NCI-H2196 (cell line): ENCODE results near the gene POU4F1.
"Not testable (repeated sequence)": the region's sequence is repeated elsewhere in the genome, so short reads cannot be mapped to it uniquely, and the experiment has no call there.

Experiments used
- DNase-seq: peaks from one replicate; lab custom pipeline; 2025; ENCODE audit not compliant: unreplicated experiment; lab: John Stamatoyannopoulos, UW

The POU4F1 gene, protein sequence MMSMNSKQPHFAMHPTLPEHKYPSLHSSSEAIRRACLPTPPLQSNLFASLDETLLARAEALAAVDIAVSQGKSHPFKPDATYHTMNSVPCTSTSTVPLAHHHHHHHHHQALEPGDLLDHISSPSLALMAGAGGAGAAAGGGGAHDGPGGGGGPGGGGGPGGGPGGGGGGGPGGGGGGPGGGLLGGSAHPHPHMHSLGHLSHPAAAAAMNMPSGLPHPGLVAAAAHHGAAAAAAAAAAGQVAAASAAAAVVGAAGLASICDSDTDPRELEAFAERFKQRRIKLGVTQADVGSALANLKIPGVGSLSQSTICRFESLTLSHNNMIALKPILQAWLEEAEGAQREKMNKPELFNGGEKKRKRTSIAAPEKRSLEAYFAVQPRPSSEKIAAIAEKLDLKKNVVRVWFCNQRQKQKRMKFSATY

GRCh38 chr13:78603240-78603957 lies at the start of gene POU4F1:
TSS of gene POU4F1 (minus strand) at chr13:78603552. CDS start at chr13:78603326, 226 bp downstream.
- peak; percentile 67 for DNase-seq

- no peak for DNase-seq
These were observed 49.3 kb upstream of the POU4F1 start for GRCh38 chr13:78652651-78653050.

GRCh38 chr13:78650717-78651083 lies 47.3 kb upstream of the POU4F1 start:
- no peak for DNase-seq

- no peak for DNase-seq
These were observed 46.8 kb upstream of the POU4F1 start for GRCh38 chr13:78649997-78650716.

DNA sequence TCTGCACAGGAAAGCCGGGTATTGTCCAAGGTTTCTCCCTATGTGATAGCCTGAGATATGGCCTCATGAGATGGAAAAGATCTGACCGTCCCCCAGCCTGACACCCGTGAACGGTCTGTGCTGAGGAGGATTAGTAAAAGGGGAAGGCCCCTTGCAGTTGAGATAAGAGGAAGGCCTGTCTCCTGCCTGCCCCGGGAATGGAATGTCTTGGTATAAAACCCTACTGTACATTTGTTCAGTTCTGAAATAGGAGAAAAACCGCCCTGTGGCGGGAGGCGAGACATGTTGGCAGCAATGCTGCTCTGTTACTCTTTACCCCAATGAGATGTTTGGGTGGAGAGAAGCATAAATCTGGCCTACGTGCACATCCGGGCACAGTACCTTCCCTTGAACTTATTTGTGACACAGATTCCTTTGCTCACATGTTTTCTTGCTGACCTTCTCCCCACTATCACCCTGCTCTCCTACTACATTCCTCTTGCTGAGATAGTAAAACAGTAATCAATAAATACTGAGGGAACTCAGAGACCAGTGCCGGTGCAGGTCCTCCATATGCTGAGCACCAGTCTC lies 43.8 kb upstream of the POU4F1 start:
- DNase-seq = not testable (repeated sequence)

GRCh38 chr13:78638216-78638615 lies 34.9 kb upstream of the POU4F1 start:
- DNase-seq = no peak

GRCh38 chr13:78636495-78636894 lies 33.1 kb upstream of the POU4F1 start:
- DNase-seq = no peak

DNA sequence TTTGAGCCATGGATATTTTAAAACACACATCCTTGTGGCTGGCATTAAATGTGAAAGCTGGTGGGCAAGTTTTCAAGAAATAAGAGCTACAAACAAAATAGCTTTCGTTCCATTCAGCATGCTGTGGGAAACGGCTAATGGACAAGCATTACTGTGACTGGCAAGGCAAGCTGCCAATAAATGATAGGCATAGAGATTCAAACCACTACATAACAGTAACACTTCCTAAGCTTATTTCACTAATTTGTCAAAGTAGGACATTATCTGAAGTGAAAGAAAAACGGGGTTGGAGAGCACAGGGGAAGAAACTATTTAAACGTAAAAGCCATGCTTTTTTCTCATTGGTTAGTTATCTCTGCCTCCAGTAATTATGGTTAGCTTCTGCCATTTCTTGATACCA lies 29.6 kb upstream of the POU4F1 start:
- no peak for DNase-seq

GRCh38 chr13:78631077-78631476 lies 27.7 kb upstream of the POU4F1 start:
- DNase-seq = no peak

- no peak for DNase-seq
These were observed 27.2 kb upstream of the POU4F1 start for GRCh38 chr13:78630511-78630910.

- no peak for DNase-seq
These were observed 22.0 kb upstream of the POU4F1 start for GRCh38 chr13:78625384-78625783.

DNA sequence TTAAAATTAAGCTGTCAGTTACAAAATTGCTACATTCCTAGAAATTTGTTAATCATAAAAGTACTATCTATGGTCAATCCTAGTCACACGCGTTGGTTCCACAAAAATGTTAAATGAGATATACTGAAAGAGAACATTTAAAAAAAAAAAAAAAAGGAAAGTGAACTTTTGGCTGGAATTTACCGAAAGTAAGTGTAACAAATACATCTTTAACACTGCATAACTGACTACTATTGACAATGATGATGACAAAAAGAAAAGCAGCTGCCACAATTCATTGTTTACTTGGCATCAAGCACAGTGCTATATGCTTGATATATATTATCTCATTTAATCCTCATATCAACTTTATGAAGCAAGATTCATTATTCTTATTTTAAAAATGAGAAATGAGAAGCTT lies 19.8 kb upstream of the POU4F1 start:
- DNase-seq = no peak

GRCh38 chr13:78620936-78621470 lies 17.7 kb upstream of the POU4F1 start:
- DNase-seq = no peak

- no peak for DNase-seq
These were observed 15.1 kb upstream of the POU4F1 start for GRCh38 chr13:78618411-78618810.

GRCh38 chr13:78611040-78611439 lies 7.7 kb upstream of the POU4F1 start:
- no peak for DNase-seq

GRCh38 chr13:78610381-78610883 lies 7.1 kb upstream of the POU4F1 start:
- DNase-seq = no peak

DNA sequence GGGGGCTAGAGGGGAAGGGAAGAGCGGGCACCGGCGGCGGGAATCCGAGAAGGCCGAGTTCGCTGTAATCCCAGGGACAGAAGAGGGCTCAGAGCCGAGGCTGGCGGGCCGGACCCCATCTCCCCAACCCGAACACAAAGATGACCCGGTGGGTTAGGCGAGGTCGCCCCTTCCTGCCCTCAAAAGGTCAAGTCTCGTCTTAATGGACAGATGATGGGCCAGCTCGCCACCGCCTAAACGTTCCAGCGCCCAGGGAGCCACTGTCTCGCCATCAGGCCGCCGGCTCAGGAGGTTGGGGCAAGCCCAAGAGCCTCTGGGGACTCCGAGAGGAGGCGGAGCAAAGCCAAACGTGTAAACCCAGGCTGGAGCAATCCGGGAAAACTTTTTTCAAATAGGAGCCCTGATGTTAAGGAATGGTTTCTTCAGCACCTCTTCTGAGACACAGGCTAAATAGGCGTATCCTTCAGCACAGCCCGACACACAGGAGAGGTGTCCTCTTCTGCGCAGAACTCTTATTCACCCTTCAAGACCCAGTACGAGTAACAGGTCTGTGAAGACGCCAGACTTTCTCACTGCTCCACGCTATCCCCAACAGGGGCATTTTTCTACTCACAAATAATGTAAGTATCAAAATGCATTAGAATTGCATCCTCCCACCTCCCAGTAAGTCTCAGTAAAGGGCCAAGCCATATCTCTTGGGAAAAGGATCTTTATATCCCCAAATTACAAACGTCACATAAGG lies 6.3 kb upstream of the POU4F1 start:
- no peak for DNase-seq

DNA sequence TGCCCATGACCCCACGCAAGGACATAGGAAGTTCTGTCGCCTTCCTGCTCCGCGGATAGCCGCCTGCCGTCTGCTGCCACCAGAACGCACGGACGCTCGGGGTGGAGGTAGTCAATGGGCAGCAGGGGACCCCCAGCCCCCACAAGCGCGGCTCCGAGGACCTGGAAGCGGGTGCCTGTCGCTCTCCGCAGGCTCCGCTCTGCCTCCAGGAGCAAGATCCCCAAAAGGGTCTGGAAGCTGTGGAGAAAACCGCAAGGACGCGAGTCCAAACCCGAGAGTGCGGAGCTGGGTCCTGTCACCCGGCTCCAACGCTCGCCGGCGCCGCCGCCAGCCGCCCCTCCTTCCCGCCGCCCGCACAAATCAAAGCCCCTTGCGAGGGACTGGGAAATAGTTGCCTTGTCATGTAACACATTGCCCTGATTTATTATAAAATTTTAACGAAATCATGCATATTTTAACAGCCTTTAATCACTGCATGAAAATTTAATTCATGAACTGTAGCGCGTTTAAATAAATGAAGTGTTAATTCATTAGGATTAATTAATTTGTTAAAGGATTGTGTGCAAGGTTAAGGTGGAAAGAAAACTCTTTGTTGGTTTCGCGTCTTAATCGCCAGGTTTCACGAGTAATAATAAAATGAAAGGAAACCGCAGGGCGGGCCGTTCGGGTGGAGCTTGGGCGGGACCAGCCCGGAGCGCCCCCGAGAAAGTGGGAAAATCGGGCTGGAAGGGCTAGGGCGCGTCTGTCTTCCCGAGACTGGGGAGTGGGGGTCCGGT lies 5.5 kb upstream of the POU4F1 start:
- DNase-seq = no peak

DNA sequence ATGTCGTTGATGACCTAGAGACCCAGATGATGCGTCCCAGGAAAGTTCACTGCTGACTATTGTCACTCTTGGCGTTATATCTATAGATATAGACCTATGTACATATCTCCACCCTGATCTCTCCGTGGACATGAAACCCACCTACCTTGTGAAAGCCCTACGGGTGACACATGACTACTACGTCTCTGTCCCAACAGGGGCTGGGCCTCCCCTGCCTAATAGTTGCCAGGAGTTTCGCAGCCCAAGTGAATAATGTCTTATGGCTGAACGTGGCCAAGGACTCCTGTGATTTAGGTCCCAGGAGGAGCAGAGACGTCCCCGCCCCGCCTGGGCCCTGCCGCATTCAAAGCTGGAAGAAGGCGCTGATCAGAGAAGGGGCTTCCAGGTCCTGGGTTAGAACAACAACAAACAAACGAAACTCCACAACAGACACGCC lies 4.9 kb upstream of the POU4F1 start:
- no peak for DNase-seq
